ENCODE data around the gene SMTNL2. TPM values are rescaled to one million over a fixed set of nuclear protein-coding genes. Genes with fewer than 3 reads are reported as not detected.
"Not testable (repeated sequence)": the region's sequence is repeated elsewhere in the genome, so short reads cannot be mapped to it uniquely, and the experiment has no call there.

The SMTNL2 gene
- total RNA-seq, 2 experiments from 2014 or later: not detected

- no peaks in the 10 kb centered on the region for H3K4me1 Mint-ChIP-seq (ENCODE audit: low read depth)
- H3K36me3 ChIP-seq (ENCODE audit: insufficient read depth, low read length): no peaks in the 10 kb centered on the region
- H3K36me3 Mint-ChIP-seq (ENCODE audit: low read depth): no peaks in the 10 kb centered on the region
- no peak overlapping the region for H3K27ac Mint-ChIP-seq
- no peaks in the 10 kb centered on the region for H3K9me3 Mint-ChIP-seq
- H3K27ac ChIP-seq (ENCODE audit: low read depth in 1 of 2, low read length in 2 of 2): no peak overlapping the region
- CTCF ChIA-PET: no interaction called here
- POLR2A ChIA-PET: interaction anchor here (0.6 kb wide), 1 partner anchor 322 kb away, joined by 3 read pairs; no protein-coding TSS in a partner anchor
- DNase-seq (no peak), ATAC-seq (ENCODE audit: poor library complexity) (no peak)
- H3K4me3 ChIP-seq (ENCODE audit: low read length): no peak overlapping the region
- intact Hi-C loops (cut with DNase I, micrococcal nuclease): no loop called here
- no peaks in the 10 kb centered on the region for H3K4me1 ChIP-seq (ENCODE audit: insufficient read depth, low read length)
- H3K9me3 ChIP-seq (ENCODE audit: control insufficient read depth in 1 of 2, insufficient read depth in 1 of 2, low read length in 2 of 2): no peaks in the 10 kb centered on the region
- peaks cover 7% of the 10 kb centered on the region for H3K27me3 Mint-ChIP-seq
- no peak overlapping the region for H3K4me3 Mint-ChIP-seq
- no peak for TF ChIP-seq CTCF (IDR thresholded peaks at IDR 0.05)
- no peaks in the 10 kb centered on the region for H3K27me3 ChIP-seq (ENCODE audit: control insufficient read depth in 1 of 2, insufficient read depth in 2 of 2, low read length in 2 of 2)
Observed at GRCh38 chr17:4602041-4602440, 17.7 kb downstream of the SMTNL2 start.

DNA sequence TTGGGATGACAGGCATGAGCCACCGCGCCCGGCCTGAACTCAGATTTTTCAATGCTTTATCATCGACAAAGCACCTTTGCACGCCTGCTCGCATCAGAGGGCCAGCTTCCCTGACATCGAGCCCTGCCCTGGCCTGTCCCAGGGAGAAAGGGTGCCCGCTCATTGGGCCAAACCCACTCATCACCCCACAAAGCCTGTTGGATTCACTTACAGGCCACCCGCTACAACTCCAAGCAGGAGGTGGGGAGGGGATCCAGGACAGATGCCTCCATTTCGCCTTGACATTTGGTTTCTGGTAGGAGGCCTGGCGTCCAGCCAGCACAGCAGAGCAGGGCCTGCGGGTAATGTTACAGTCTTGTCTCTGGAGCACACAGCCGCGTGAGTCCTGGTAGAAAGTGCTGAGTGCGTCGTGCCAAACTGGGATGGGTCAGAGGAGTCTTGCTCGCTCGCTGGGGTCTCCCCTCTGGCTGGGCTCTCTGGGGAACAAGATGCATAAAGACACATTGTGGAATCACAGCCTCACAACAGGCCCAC is 19.8 kb downstream of the SMTNL2 start:
- no peak for TF ChIP-seq CTCF (IDR thresholded peaks at IDR 0.05)
- no peak for ATAC-seq (ENCODE audit: poor library complexity)
- H3K9me3 ChIP-seq (ENCODE audit: control insufficient read depth in 1 of 2, insufficient read depth in 1 of 2, low read length in 2 of 2): no peaks in the 10 kb centered on the region
- Mint-ChIP-seq H3K27me3 (peaks cover 22% of the 10 kb centered on the region), H3K27ac (no peak overlapping the region), H3K36me3 (ENCODE audit: low read depth) (no peaks in the 10 kb centered on the region), H3K9me3 (no peaks in the 10 kb centered on the region), H3K4me3 (no peak overlapping the region), H3K4me1 (ENCODE audit: low read depth) (no peaks in the 10 kb centered on the region)
- intact Hi-C loops (cut with DNase I, micrococcal nuclease): no loop called here
- H3K36me3 ChIP-seq (ENCODE audit: insufficient read depth, low read length): no peaks in the 10 kb centered on the region
- POLR2A ChIA-PET: no interaction called here
- CTCF ChIA-PET: no interaction called here
- H3K27ac ChIP-seq (ENCODE audit: low read depth in 1 of 2, low read length in 2 of 2): no peak overlapping the region
- peaks cover 0 to 9% of the 10 kb centered on the region in 2 experiments for H3K27me3 ChIP-seq (ENCODE audit: control insufficient read depth in 1 of 2, insufficient read depth in 2 of 2, low read length in 2 of 2)
- peak in 1 of 14 experiments; percentile 7 for DNase-seq
- no peak overlapping the region for H3K4me3 ChIP-seq (ENCODE audit: low read length)
- H3K4me1 ChIP-seq (ENCODE audit: insufficient read depth, low read length): no peaks in the 10 kb centered on the region

DNA sequence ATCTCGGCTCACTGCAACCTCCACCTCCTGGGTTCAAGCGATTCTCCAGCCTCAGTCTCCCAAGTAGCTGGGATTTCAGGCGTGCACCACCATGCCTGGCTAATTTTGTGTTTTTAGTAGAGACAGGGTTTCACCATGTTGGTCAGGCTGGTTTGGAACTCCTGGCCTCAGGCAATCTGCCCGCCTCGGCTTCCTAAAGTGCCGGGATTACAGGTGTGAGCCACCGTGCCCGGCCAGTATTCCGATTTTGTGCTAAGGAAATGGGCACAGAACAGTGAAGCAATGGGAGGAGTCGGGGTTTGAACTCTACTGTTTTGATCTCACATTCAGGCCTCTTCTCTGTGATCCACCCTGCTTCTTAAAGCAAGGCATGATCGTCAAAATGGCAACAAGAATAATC is 20.4 kb downstream of the SMTNL2 start:
- H3K9me3 ChIP-seq (ENCODE audit: control insufficient read depth in 1 of 2, insufficient read depth in 1 of 2, low read length in 2 of 2); ATAC-seq (ENCODE audit: poor library complexity); H3K4me1 Mint-ChIP-seq (ENCODE audit: low read depth); H3K4me3 ChIP-seq (ENCODE audit: low read length); intact Hi-C loops (cut with DNase I, micrococcal nuclease); H3K4me3 Mint-ChIP-seq; DNase-seq; POLR2A ChIA-PET; H3K9me3 Mint-ChIP-seq; H3K36me3 Mint-ChIP-seq (ENCODE audit: low read depth); H3K27ac ChIP-seq (ENCODE audit: low read depth in 1 of 2, low read length in 2 of 2); H3K36me3 ChIP-seq (ENCODE audit: insufficient read depth, low read length); H3K27ac Mint-ChIP-seq; CTCF ChIA-PET; H3K4me1 ChIP-seq (ENCODE audit: insufficient read depth, low read length): not testable (repeated sequence)
- peaks cover 0 to 12% of the 10 kb centered on the region in 2 experiments for H3K27me3 ChIP-seq (ENCODE audit: control insufficient read depth in 1 of 2, insufficient read depth in 2 of 2, low read length in 2 of 2)
- H3K27me3 Mint-ChIP-seq: peaks cover 27% of the 10 kb centered on the region

DNA sequence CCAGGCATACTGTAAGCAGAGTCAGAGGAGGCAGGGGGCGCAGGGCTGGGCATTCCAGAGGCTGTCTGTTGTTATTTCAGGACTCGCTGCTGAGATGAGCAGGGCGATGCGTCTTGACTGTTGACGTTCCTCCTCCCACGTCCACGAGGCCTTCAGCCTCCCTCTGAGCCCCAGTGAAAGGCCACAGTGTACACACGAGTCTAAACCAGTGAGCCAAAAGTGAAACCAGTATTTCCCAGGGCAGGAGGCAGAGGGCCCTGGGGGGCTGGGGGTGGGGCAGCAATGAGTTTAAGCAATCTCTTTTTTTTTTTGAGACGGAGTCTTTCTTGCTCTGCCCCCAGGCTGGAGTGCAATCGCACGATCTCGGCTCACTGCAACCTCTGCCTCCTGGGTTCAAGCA is 21.5 kb downstream of the SMTNL2 start:
- DNase-seq (no peak), ATAC-seq (ENCODE audit: poor library complexity) (no peak)
- peaks cover 0 to 13% of the 10 kb centered on the region in 2 experiments for H3K27me3 ChIP-seq (ENCODE audit: control insufficient read depth in 1 of 2, insufficient read depth in 2 of 2, low read length in 2 of 2)
- no peaks in the 10 kb centered on the region for H3K9me3 ChIP-seq (ENCODE audit: control insufficient read depth in 1 of 2, insufficient read depth in 1 of 2, low read length in 2 of 2)
- Mint-ChIP-seq H3K27ac (no peak overlapping the region), H3K27me3 (peaks cover 34% of the 10 kb centered on the region), H3K36me3 (ENCODE audit: low read depth) (no peaks in the 10 kb centered on the region), H3K4me3 (no peak overlapping the region), H3K9me3 (no peaks in the 10 kb centered on the region), H3K4me1 (ENCODE audit: low read depth) (no peaks in the 10 kb centered on the region)
- H3K4me3 ChIP-seq (ENCODE audit: low read length): no peak overlapping the region
- no peak for TF ChIP-seq CTCF (IDR thresholded peaks at IDR 0.05)
- intact Hi-C loops (cut with DNase I, micrococcal nuclease): no loop called here
- no peak overlapping the region for H3K27ac ChIP-seq (ENCODE audit: low read depth in 1 of 2, low read length in 2 of 2)
- POLR2A ChIA-PET: no interaction called here
- H3K36me3 ChIP-seq (ENCODE audit: insufficient read depth, low read length): no peaks in the 10 kb centered on the region
- CTCF ChIA-PET: no interaction called here
- H3K4me1 ChIP-seq (ENCODE audit: insufficient read depth, low read length): no peaks in the 10 kb centered on the region
